ENCODE data around the gene IGF2BP2.

DNA sequence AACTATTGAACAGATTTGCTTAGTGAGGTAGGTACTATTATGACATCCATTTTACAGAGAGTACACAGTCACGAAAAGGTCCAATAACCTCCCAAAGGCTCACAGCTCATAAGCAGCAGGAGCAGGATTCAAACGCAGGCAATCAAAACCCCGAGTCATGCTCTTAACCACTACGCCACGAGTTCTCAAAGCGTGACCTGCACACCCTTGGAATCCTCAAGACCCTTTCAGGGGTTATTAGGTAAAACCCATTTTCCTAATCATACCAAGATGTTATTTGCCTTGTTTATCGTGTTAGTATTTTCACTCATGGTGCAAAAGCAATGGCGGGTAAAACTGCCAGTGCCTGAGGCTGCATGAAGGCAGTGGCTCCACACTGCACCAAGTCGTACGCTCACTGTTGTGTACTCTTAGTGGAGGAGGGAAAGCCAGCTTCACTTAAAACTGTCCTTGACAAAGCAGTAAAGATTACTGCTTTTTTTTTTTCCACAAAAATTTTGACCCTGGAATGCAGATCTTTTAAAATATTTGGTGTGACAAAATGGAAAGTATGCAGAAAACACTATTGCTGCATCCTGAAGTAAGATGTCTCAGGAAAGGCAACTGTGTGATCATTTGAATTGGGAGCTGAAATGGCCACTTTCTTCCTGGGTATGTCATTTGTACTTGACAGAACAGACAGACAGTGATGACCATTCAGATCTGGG is 96.1 kb downstream of the IGF2BP2 start:
- TF ChIP-seq POLR2A (IDR thresholded peaks at IDR 0.05; ENCODE audit: low read length): no peak
- no peak for TF ChIP-seq GATA1 (IDR thresholded peaks at IDR 0.05; ENCODE audit: low read depth, low read length)
